Naive thymus-derived CD8-positive, alpha-beta T cell (primary cell): ENCODE measurements around the gene ABHD17C. TPM values are rescaled to one million over a fixed set of nuclear protein-coding genes. Genes with fewer than 3 reads are reported as not detected.
A peak's percentile ranks its signal among the peaks of the same experiment; 100 is the strongest.

Experiments
- ATAC-seq, 2 donors: fragments of 150-1000 bp; cut with Tn5 transposase in 1 of 2; sonication (Bioruptor Pico), chemical (Tn5 transposase) in 1 of 2; 1 replicate in 1 of 2; 2 replicates in 1 of 2; pipeline ENCODE4 v1.10.0; 2021; ENCODE audit warnings: mild to moderate bottlenecking in 2 of 2, moderate library complexity in 2 of 2
- POLR2A ChIA-PET: fragments of 350-600 bp; sonication (Branson Sonifier 250); formaldehyde crosslinking; loops from one replicate; lab custom pipeline; 2021; ENCODE audit warnings: antibody characterized with exemption; lab: Charles Lee
- DNase-seq, 10 donors: peaks; one replicate each; pipeline versions ENCODE4 v3.0.0 to v3.0.0-alpha.2; 2020 to 2022
- H3K27ac Mint-ChIP-seq, 10 donors: one replicate each; pipeline ENCODE4 v1.8.0; 2020 to 2022; ENCODE audit warnings: mild to moderate bottlenecking in 10 of 10, mixed read lengths in 10 of 10, moderate library complexity in 4 of 10, inconsistent platforms in 1 of 10
- H3K27me3 Mint-ChIP-seq, 5 donors: one replicate each; pipeline ENCODE4 v1.8.0; 2021 to 2022; ENCODE audit warnings: mixed read lengths in 5 of 5
- H3K36me3 Mint-ChIP-seq, 3 donors: one replicate each; pipeline ENCODE4 v1.8.0; 2020 to 2022; ENCODE audit warnings: mixed read lengths in 3 of 3, mild to moderate bottlenecking in 2 of 3, inconsistent platforms in 1 of 3
- H3K4me1 Mint-ChIP-seq, 4 donors: one replicate each; pipeline ENCODE4 v1.8.0; 2021 to 2022; ENCODE audit warnings: mixed read lengths in 4 of 4
- H3K4me3 Mint-ChIP-seq, 10 donors: one replicate each; pipeline ENCODE4 v1.8.0; 2020 to 2022; ENCODE audit warnings: mild to moderate bottlenecking in 10 of 10, mixed read lengths in 10 of 10, moderate library complexity in 6 of 10, inconsistent platforms in 1 of 10
- H3K9me3 Mint-ChIP-seq, 9 donors: one replicate each; pipeline ENCODE4 v1.8.0; 2020 to 2022; ENCODE audit warnings: mixed read lengths in 9 of 9, mild to moderate bottlenecking in 3 of 9, inconsistent platforms in 1 of 9, moderate library complexity in 1 of 9
- polyA plus RNA-seq, 3 donors: library from polyadenylated mRNA; unstranded; fragments of 300-500 nt; fragmentation: Illumina TruSeq; gene quantifications; one replicate each; pipeline ENCODE4 v1.2.3, GENCODE V29; 2021
- total RNA-seq, 8 experiments: library from RNA in 2 of 8; stranded (reverse) in 2 of 8; gene quantifications; one replicate each; pipeline ENCODE4 v1.2.3 and lab custom pipeline; 2021 to 2026

The ABHD17C gene
- total and polyA plus RNA-seq, 5 experiments from 2014 or later = 0.08 to 2.5 (median 1.8) TPM

GRCh38 chr15:80693682-80694610 is 1.2 kb upstream of the ABHD17C start:
- POLR2A ChIA-PET = interaction anchor here (0.6 kb wide), 1 partner anchor 15 kb away, joined by 3 read pairs; no protein-coding TSS in a partner anchor
- Mint-ChIP-seq H3K27ac (peak overlapping the region; percentile 15 to 92 (median 84)), H3K9me3 (no peaks in the 10 kb centered on the region), H3K4me3 (peak overlapping the region; percentile 86 to 97 (median 94)), H3K4me1 (peaks cover 7 to 26% (median 22%) of the 10 kb centered on the region in 4 donors), H3K27me3 (peaks cover 0 to 7% (median 2%) of the 10 kb centered on the region in 5 donors), H3K36me3 (peaks cover 0 to 3% (median 0%) of the 10 kb centered on the region in 3 donors)
- ATAC-seq = peak; percentile 15 to 42
- DNase-seq = peak in 3 of 10 donors; percentile 3 to 15 (median 3)

- no peaks in the 10 kb centered on the region for H3K9me3 Mint-ChIP-seq
- ATAC-seq (peak; percentile 47 to 56), DNase-seq (peak in 7 of 10 donors; percentile 0 to 33 (median 4))
- peak overlapping the region; percentile 15 to 92 (median 84) for H3K27ac Mint-ChIP-seq
- H3K27me3 Mint-ChIP-seq = peaks cover 0 to 13% (median 2%) of the 10 kb centered on the region in 5 donors
- peaks cover 7 to 26% (median 22%) of the 10 kb centered on the region in 4 donors for H3K4me1 Mint-ChIP-seq
- POLR2A ChIA-PET = no interaction called here
- peak overlapping the region; percentile 86 to 97 (median 94) for H3K4me3 Mint-ChIP-seq
- H3K36me3 Mint-ChIP-seq = peaks cover 0 to 4% (median 0%) of the 10 kb centered on the region in 3 donors
Measured at GRCh38 chr15:80694611-80695098, 455 bp upstream of the ABHD17C start.

- peaks cover 0 to 4% (median 0%) of the 10 kb centered on the region in 3 donors for H3K36me3 Mint-ChIP-seq
- DNase-seq (peak in 5 of 10 donors; percentile 3 to 29 (median 16)), ATAC-seq (peak; percentile 34 to 38)
- no peaks in the 10 kb centered on the region for H3K9me3 Mint-ChIP-seq
- H3K4me1 Mint-ChIP-seq = peaks cover 7 to 26% (median 22%) of the 10 kb centered on the region in 4 donors
- H3K27ac Mint-ChIP-seq = peak overlapping the region in 9 of 10 donors; percentile 29 to 87 (median 79)
- H3K4me3 Mint-ChIP-seq = peak overlapping the region; percentile 84 to 94 (median 92)
- POLR2A ChIA-PET = interaction anchor here (0.7 kb wide), 1 partner anchor 305 kb away, joined by 3 read pairs; the partner anchor contains the start of gene TLNRD1
- peaks cover 4 to 22% (median 7%) of the 10 kb centered on the region in 5 donors for H3K27me3 Mint-ChIP-seq
Measured at GRCh38 chr15:80695911-80696661, 976 bp downstream of the ABHD17C start.

- POLR2A ChIA-PET = interaction anchor here (0.7 kb wide), 1 partner anchor 93 kb away, joined by 3 read pairs; no protein-coding TSS in a partner anchor
- Mint-ChIP-seq H3K36me3 (peaks cover 0 to 4% (median 0%) of the 10 kb centered on the region in 3 donors), H3K4me3 (peak overlapping the region; percentile 20 to 94 (median 87)), H3K9me3 (no peaks in the 10 kb centered on the region), H3K27me3 (peaks cover 4 to 30% (median 7%) of the 10 kb centered on the region in 5 donors), H3K27ac (peak overlapping the region in 1 of 10 donors; percentile 33), H3K4me1 (peaks cover 7 to 26% (median 22%) of the 10 kb centered on the region in 4 donors)
- no peak for DNase-seq
- ATAC-seq = no peak
Measured at GRCh38 chr15:80697075-80697685, 2.1 kb downstream of the ABHD17C start.

GRCh38 chr15:80698676-80699075 is 3.6 kb downstream of the ABHD17C start:
- Mint-ChIP-seq H3K9me3 (no peaks in the 10 kb centered on the region), H3K4me3 (peak overlapping the region in 1 of 10 donors; percentile 46), H3K36me3 (peaks cover 0 to 4% (median 0%) of the 10 kb centered on the region in 3 donors), H3K27ac (peak overlapping the region in 1 of 10 donors; percentile 28), H3K27me3 (peaks cover 4 to 36% (median 7%) of the 10 kb centered on the region in 5 donors), H3K4me1 (peaks cover 7 to 25% (median 22%) of the 10 kb centered on the region in 4 donors)
- ATAC-seq = no peak
- DNase-seq = no peak
- POLR2A ChIA-PET = no interaction called here

- Mint-ChIP-seq H3K27me3 (peaks cover 4 to 45% (median 12%) of the 10 kb centered on the region in 5 donors), H3K27ac (no peak overlapping the region), H3K9me3 (no peaks in the 10 kb centered on the region), H3K4me3 (no peak overlapping the region), H3K4me1 (peaks cover 8 to 21% (median 18%) of the 10 kb centered on the region in 4 donors), H3K36me3 (peaks cover 0 to 4% (median 3%) of the 10 kb centered on the region in 3 donors)
- POLR2A ChIA-PET = no interaction called here
- DNase-seq = no peak
- ATAC-seq = no peak
Measured at GRCh38 chr15:80699981-80700380, 4.9 kb downstream of the ABHD17C start.

GRCh38 chr15:80701676-80702311 is 6.7 kb downstream of the ABHD17C start:
- H3K36me3 Mint-ChIP-seq = peaks cover 0 to 4% (median 4%) of the 10 kb centered on the region in 3 donors
- peaks cover 4 to 13% (median 9%) of the 10 kb centered on the region in 4 donors for H3K4me1 Mint-ChIP-seq
- H3K9me3 Mint-ChIP-seq = no peaks in the 10 kb centered on the region
- no peak overlapping the region for H3K4me3 Mint-ChIP-seq
- H3K27ac Mint-ChIP-seq = peak overlapping the region in 1 of 10 donors; percentile 13
- H3K27me3 Mint-ChIP-seq = peaks cover 7 to 47% (median 14%) of the 10 kb centered on the region in 5 donors
- DNase-seq = no peak
- POLR2A ChIA-PET = no interaction called here
- ATAC-seq = no peak

- peaks cover 0 to 4% (median 4%) of the 10 kb centered on the region in 3 donors for H3K36me3 Mint-ChIP-seq
- H3K27me3 Mint-ChIP-seq = peaks cover 7 to 47% (median 16%) of the 10 kb centered on the region in 5 donors
- no peak overlapping the region for H3K4me3 Mint-ChIP-seq
- H3K27ac Mint-ChIP-seq = no peak overlapping the region
- peaks cover 3 to 7% (median 4%) of the 10 kb centered on the region in 4 donors for H3K4me1 Mint-ChIP-seq
- DNase-seq = no peak
- no peak for ATAC-seq
- POLR2A ChIA-PET = no interaction called here
- no peaks in the 10 kb centered on the region for H3K9me3 Mint-ChIP-seq
Measured at GRCh38 chr15:80703081-80703480, 8.0 kb downstream of the ABHD17C start.

- DNase-seq = no peak
- Mint-ChIP-seq H3K27ac (no peak overlapping the region), H3K4me3 (no peak overlapping the region), H3K4me1 (peaks cover 3 to 7% (median 4%) of the 10 kb centered on the region in 4 donors), H3K27me3 (peaks cover 7 to 40% (median 17%) of the 10 kb centered on the region in 5 donors), H3K9me3 (no peaks in the 10 kb centered on the region), H3K36me3 (peaks cover 0 to 4% (median 1%) of the 10 kb centered on the region in 3 donors)
- POLR2A ChIA-PET = no interaction called here
- no peak for ATAC-seq
Measured at GRCh38 chr15:80703965-80704364, 8.9 kb downstream of the ABHD17C start.

- Mint-ChIP-seq H3K4me3 (no peak overlapping the region), H3K4me1 (peaks cover 3 to 7% (median 5%) of the 10 kb centered on the region in 4 donors), H3K9me3 (no peaks in the 10 kb centered on the region), H3K27me3 (peaks cover 2 to 25% (median 12%) of the 10 kb centered on the region in 5 donors), H3K36me3 (peaks cover 0 to 4% (median 0%) of the 10 kb centered on the region in 3 donors), H3K27ac (no peak overlapping the region)
- ATAC-seq (no peak), DNase-seq (no peak)
- POLR2A ChIA-PET = no interaction called here
Measured at GRCh38 chr15:80706161-80706560, 11.1 kb downstream of the ABHD17C start.

- no peaks in the 10 kb centered on the region for H3K9me3 Mint-ChIP-seq
- peaks cover 0 to 5% (median under 1%) of the 10 kb centered on the region in 4 donors for H3K4me1 Mint-ChIP-seq
- ATAC-seq = no peak
Measured at GRCh38 chr15:80709542-80709941, 14.4 kb downstream of the ABHD17C start.

More at GRCh38 chr15:80709542-80709941, 14.4 kb downstream of the ABHD17C start:
- no peak for DNase-seq
- Mint-ChIP-seq H3K36me3 (peaks cover 0 to 2% (median 0%) of the 10 kb centered on the region in 3 donors), H3K27me3 (peaks cover 0 to 11% (median 6%) of the 10 kb centered on the region in 5 donors), H3K27ac (no peak overlapping the region), H3K4me3 (no peak overlapping the region)
- POLR2A ChIA-PET = interaction anchor here (0.7 kb wide), 1 partner anchor 10 kb away, joined by 3 read pairs; no protein-coding TSS in a partner anchor
